Mesenchymal stem cell (in vitro differentiated cells and primary cell): ENCODE data around the gene ARID3A.

ENCODE experiments used
- DNase-seq: peaks from one replicate; pipeline ENCODE4 v3.0.0-alpha.2; 2013
- H2AFZ ChIP-seq: one replicate; pipeline ENCODE4 v1.6.1; 2013; ENCODE audit warnings: low read depth, mild to moderate bottlenecking, control low read depth, inconsistent platforms, low read length, moderate library complexity
- H2AK5ac ChIP-seq: 2 replicates; pipeline ENCODE4 v1.6.1; 2013; ENCODE audit warnings: low read length, moderate library complexity, mild to moderate bottlenecking, inconsistent platforms; ENCODE audit not compliant: severe bottlenecking
- H2BK120ac ChIP-seq: one replicate; pipeline ENCODE4 v1.6.1; 2013; ENCODE audit warnings: low read depth, mild to moderate bottlenecking, inconsistent platforms, low read length, moderate library complexity
- H2BK12ac ChIP-seq, 2 experiments: one replicate each; pipeline ENCODE4 v1.6.1; 2013; ENCODE audit warnings: inconsistent platforms in 2 of 2, low read length in 2 of 2, mild to moderate bottlenecking in 2 of 2, moderate library complexity in 2 of 2, control low read depth in 1 of 2
- H2BK15ac ChIP-seq: one replicate; pipeline ENCODE4 v1.6.1; 2013; ENCODE audit warnings: mild to moderate bottlenecking, low read depth, inconsistent platforms; ENCODE audit not compliant: poor library complexity, severe bottlenecking
- H2BK5ac ChIP-seq: 2 replicates; pipeline ENCODE4 v1.6.1; 2013; ENCODE audit warnings: low read depth, mild to moderate bottlenecking, low read length, control low read depth, inconsistent platforms; ENCODE audit not compliant: poor library complexity, severe bottlenecking
- H3K14ac ChIP-seq, 2 experiments: one replicate each; pipeline ENCODE4 v1.6.1; 2013; ENCODE audit warnings: inconsistent platforms in 2 of 2, low read length in 2 of 2, control low read depth in 1 of 2, mild to moderate bottlenecking in 1 of 2, moderate library complexity in 1 of 2
- H3K18ac ChIP-seq, 2 experiments: one replicate each; pipeline ENCODE4 v1.6.1; 2013; ENCODE audit warnings: inconsistent platforms in 2 of 2, low read length in 2 of 2, control low read depth in 1 of 2, low read depth in 1 of 2, mild to moderate bottlenecking in 1 of 2
- H3K23ac ChIP-seq, 2 experiments: one replicate each; pipeline ENCODE4 v1.6.1; 2013; ENCODE audit warnings: inconsistent platforms in 2 of 2, low read length in 2 of 2, mild to moderate bottlenecking in 2 of 2, moderate library complexity in 2 of 2, control low read depth in 1 of 2
- H3K27ac ChIP-seq: 2 replicates; pipeline ENCODE4 v1.5.1; 2013; ENCODE audit warnings: mild to moderate bottlenecking, moderate library complexity, low read length, control low read depth, inconsistent platforms; ENCODE audit not compliant: poor library complexity, severe bottlenecking
- H3K27me3 ChIP-seq, 2 experiments: 2 replicates each; pipeline versions ENCODE4 v1.6.1 to v1.7.0; 2013; ENCODE audit warnings: low read length in 2 of 2, mild to moderate bottlenecking in 2 of 2, moderate library complexity in 2 of 2, control low read depth in 1 of 2, inconsistent platforms in 1 of 2; ENCODE audit not compliant: control insufficient read depth in 1 of 2, insufficient read depth in 1 of 2
- H3K36me3 ChIP-seq, 2 experiments: 2 replicates each; pipeline versions ENCODE4 v1.6.1 to v1.7.0; 2013; ENCODE audit warnings: low read length in 2 of 2, control low read depth in 1 of 2, inconsistent platforms in 1 of 2, low read depth in 1 of 2, mild to moderate bottlenecking in 1 of 2; ENCODE audit not compliant: insufficient read depth in 2 of 2, control insufficient read depth in 1 of 2
- H3K4ac ChIP-seq, 2 experiments: one replicate each; pipeline ENCODE4 v1.6.1; 2013; ENCODE audit warnings: inconsistent platforms in 2 of 2, low read length in 2 of 2, mild to moderate bottlenecking in 2 of 2, moderate library complexity in 2 of 2, control low read depth in 1 of 2, low read depth in 1 of 2
- H3K4me1 ChIP-seq: 2 replicates; pipeline ENCODE4 v1.6.1; 2013; ENCODE audit warnings: low read depth, low read length, control low read depth; ENCODE audit not compliant: control insufficient read depth, insufficient read depth
- H3K4me2 ChIP-seq: 2 replicates; pipeline ENCODE4 v1.6.1; 2013; ENCODE audit warnings: low read length, mild to moderate bottlenecking, inconsistent platforms; ENCODE audit not compliant: poor library complexity, severe bottlenecking
- H3K4me3 ChIP-seq, 2 experiments: 2 replicates each; pipeline versions ENCODE4 v1.5.1 to v1.7.0; 2013; ENCODE audit warnings: low read length in 2 of 2, mild to moderate bottlenecking in 2 of 2, control low read depth in 1 of 2, low read depth in 1 of 2; ENCODE audit not compliant: insufficient read depth in 1 of 2
- H3K79me1 ChIP-seq: replicated peaks from 2 replicates; pipeline ENCODE4 v1.6.1; 2013; ENCODE audit warnings: mild to moderate bottlenecking, control low read depth, low read length, inconsistent platforms; ENCODE audit not compliant: poor library complexity, severe bottlenecking
- H3K9ac ChIP-seq: 2 replicates; pipeline ENCODE4 v1.7.0; 2013; ENCODE audit warnings: mild to moderate bottlenecking, low read length, moderate library complexity
- H3K9me3 ChIP-seq: 2 replicates; pipeline ENCODE4 v1.7.0; 2013; ENCODE audit warnings: mild to moderate bottlenecking, low read length; ENCODE audit not compliant: control insufficient read depth
- H4K8ac ChIP-seq: one replicate; pipeline ENCODE4 v1.6.1; 2013; ENCODE audit warnings: inconsistent platforms, mild to moderate bottlenecking, low read length, moderate library complexity
- H4K91ac ChIP-seq: one replicate; pipeline ENCODE4 v1.6.1; 2013; ENCODE audit warnings: mild to moderate bottlenecking, low read length, inconsistent platforms
- WGBS: methylation state at CpG from one replicate; pipeline ENCODE4 v1.1.7; 2013; ENCODE audit warnings: mixed read lengths; 5-methylcytosine and 5-hydroxymethylcytosine counted together

The ARID3A gene

GRCh38 chr19:976476-976875 is 50.6 kb downstream of the ARID3A start:
- no peak overlapping the region for H2BK12ac ChIP-seq
- H2BK120ac ChIP-seq, result no peak overlapping the region
- H4K8ac ChIP-seq, result no peak overlapping the region
- no peak overlapping the region for H2AFZ ChIP-seq
- no peak overlapping the region for H2AK5ac ChIP-seq
- H2BK15ac ChIP-seq, result no peak overlapping the region
- no peak for DNase-seq
- H3K27ac ChIP-seq, result no peak overlapping the region
- no peaks in the 10 kb centered on the region for H3K9me3 ChIP-seq
- H3K14ac ChIP-seq, result no peak overlapping the region
- H3K4me2 ChIP-seq, result no peak overlapping the region
- H3K79me1 ChIP-seq, result peaks cover 20% of the 10 kb centered on the region
- H3K27me3 ChIP-seq, result no peaks in the 10 kb centered on the region
- H3K4ac ChIP-seq, result no peak overlapping the region
- no peak overlapping the region for H4K91ac ChIP-seq
- H3K36me3 ChIP-seq, result peaks cover 11 to 53% of the 10 kb centered on the region in 2 experiments
- H3K9ac ChIP-seq, result no peak overlapping the region
- peak overlapping the region in 1 of 2 experiments; percentile 21 for H3K18ac ChIP-seq
- H3K4me3 ChIP-seq, result no peak overlapping the region
- 86% methylated on average over 8 of the region's 10 CpGs for WGBS
- peaks cover 21% of the 10 kb centered on the region for H3K4me1 ChIP-seq
- H2BK5ac ChIP-seq, result no peak overlapping the region
- no peak overlapping the region for H3K23ac ChIP-seq

DNA sequence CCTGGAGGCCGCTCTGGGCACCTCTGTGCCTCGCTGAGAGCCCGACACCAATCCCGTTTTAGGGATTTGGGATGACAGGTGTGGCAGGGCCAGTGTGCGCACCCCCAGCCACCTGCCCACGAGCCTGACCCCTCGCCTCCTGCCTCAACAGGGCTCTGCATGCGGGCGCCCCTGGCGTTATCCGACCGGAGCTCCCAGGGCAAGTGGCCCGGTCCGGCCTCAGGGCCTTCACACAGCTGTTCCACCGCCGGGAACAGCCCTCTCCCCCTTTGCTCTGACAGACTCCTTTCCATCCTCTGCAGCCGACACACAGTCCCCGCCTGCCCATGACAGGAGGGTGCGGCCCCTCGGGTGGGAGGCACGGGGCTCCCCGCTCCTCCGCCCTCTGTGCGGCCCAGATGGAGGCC is 51.2 kb downstream of the ARID3A start:
- H3K14ac ChIP-seq, result no peak overlapping the region
- no peak for DNase-seq
- WGBS, result 94% methylated on average over 24 of the region's 24 CpGs
- no peak overlapping the region for H3K18ac ChIP-seq
- H3K23ac ChIP-seq, result no peak overlapping the region
- no peaks in the 10 kb centered on the region for H3K9me3 ChIP-seq
- peak overlapping the region in 1 of 2 experiments; percentile 19 for H2BK12ac ChIP-seq
- H3K4ac ChIP-seq, result peak overlapping the region in 1 of 2 experiments; percentile 11
- no peak overlapping the region for H3K4me2 ChIP-seq
- peak overlapping the region; percentile 19 for H4K8ac ChIP-seq
- H3K79me1 ChIP-seq, result peaks cover 20% of the 10 kb centered on the region
- H4K91ac ChIP-seq, result peak overlapping the region; percentile 21
- H3K9ac ChIP-seq, result no peak overlapping the region
- H2AFZ ChIP-seq, result no peak overlapping the region
- H3K27me3 ChIP-seq, result no peaks in the 10 kb centered on the region
- peaks cover 8 to 47% of the 10 kb centered on the region in 2 experiments for H3K36me3 ChIP-seq
- no peak overlapping the region for H2BK15ac ChIP-seq
- no peak overlapping the region for H3K4me3 ChIP-seq
- H3K4me1 ChIP-seq, result peaks cover 21% of the 10 kb centered on the region
- no peak overlapping the region for H2BK120ac ChIP-seq
- H2BK5ac ChIP-seq, result no peak overlapping the region
- H3K27ac ChIP-seq, result no peak overlapping the region
- H2AK5ac ChIP-seq, result no peak overlapping the region

GRCh38 chr19:979318-979741 is 53.5 kb downstream of the ARID3A start:
- H2BK15ac ChIP-seq, result no peak overlapping the region
- H3K27me3 ChIP-seq, result no peaks in the 10 kb centered on the region
- peaks cover 27% of the 10 kb centered on the region for H3K4me1 ChIP-seq
- no peak overlapping the region for H2BK5ac ChIP-seq
- H3K4me3 ChIP-seq, result no peak overlapping the region
- peak; percentile 26 for DNase-seq
- peak overlapping the region; percentile 98 for H2BK120ac ChIP-seq
- no peaks in the 10 kb centered on the region for H3K9me3 ChIP-seq
- H3K4me2 ChIP-seq, result no peak overlapping the region
- H3K14ac ChIP-seq, result peak overlapping the region in 1 of 2 experiments; percentile 78
- H4K91ac ChIP-seq, result peak overlapping the region; percentile 80
- H2BK12ac ChIP-seq, result peak overlapping the region in 1 of 2 experiments; percentile 75
- peak overlapping the region in 1 of 2 experiments; percentile 11 for H3K4ac ChIP-seq
- WGBS, result 76% methylated on average over 16 of the region's 19 CpGs
- no peak overlapping the region for H3K23ac ChIP-seq
- peak overlapping the region; percentile 83 for H2AK5ac ChIP-seq
- no peak overlapping the region for H3K27ac ChIP-seq
- H2AFZ ChIP-seq, result no peak overlapping the region
- H3K79me1 ChIP-seq, result peaks cover 10% of the 10 kb centered on the region
- peak overlapping the region; percentile 67 to 70 for H3K18ac ChIP-seq
- peaks cover 0 to 27% of the 10 kb centered on the region in 2 experiments for H3K36me3 ChIP-seq
- H3K9ac ChIP-seq, result no peak overlapping the region
- H4K8ac ChIP-seq, result peak overlapping the region; percentile 59

DNA sequence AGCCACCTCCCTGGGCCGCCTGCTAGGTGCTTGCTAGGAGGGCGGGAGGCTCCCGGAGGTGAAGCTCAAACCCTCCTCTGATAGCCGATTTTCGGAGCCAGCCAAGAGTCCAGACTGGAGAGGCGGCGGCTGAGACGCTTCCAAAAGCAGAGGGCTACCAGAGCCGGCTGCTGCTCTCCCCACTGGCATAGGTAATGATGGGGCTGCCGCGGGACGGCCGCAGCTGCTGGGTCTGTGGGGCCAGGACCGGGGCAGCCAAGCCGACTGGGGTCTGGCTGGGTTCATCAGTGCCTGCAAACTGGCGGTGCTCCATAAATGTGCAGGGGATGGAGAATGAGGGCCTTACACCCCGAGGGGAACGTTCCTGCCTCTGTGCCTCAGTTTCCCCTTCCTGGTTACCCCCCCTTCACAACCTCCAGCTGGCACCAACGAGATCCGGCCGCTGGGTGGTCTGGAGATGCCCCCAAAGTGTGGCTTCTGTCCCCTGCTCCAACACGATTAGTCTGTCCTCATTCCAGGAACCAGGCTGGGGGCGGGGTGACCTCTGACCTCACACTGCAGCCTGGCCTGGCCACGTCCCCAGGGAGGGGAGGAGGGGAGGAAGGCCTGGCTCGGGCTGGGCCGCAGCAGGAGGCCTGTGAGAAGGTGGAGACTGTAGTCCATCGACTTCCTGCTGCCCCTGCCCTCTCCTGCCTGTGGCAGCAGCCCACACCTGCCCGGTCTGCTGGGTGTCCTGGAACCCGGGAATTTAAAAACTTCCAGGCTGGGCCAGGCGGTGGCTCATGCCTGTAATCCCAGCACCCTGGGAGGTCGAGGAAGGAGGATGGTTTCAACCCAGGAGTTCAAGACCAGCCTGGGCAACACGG is 54.5 kb downstream of the ARID3A start:
- H3K79me1 ChIP-seq, result peaks cover 10% of the 10 kb centered on the region
- H3K4me3 ChIP-seq, result no peak overlapping the region
- H2AFZ ChIP-seq, result no peak overlapping the region

More for the DNA sequence above, 54.5 kb downstream of the ARID3A start:
- Histone ChIP-seq H3K4ac (peak overlapping the region; percentile 54 to 70), H4K91ac (peak overlapping the region; percentile 97), H3K14ac (no peak overlapping the region), H3K9ac (no peak overlapping the region), H3K9me3 (no peaks in the 10 kb centered on the region), H3K27me3 (no peaks in the 10 kb centered on the region), H3K18ac (peak overlapping the region; percentile 76 to 90), H2BK120ac (peak overlapping the region; percentile 94), H3K23ac (no peak overlapping the region), H2BK15ac (peak overlapping the region; percentile 75), H2BK12ac (peak overlapping the region; percentile 65 to 90), H2AK5ac (peak overlapping the region; percentile 47), H3K36me3 (peaks cover 0 to 20% of the 10 kb centered on the region in 2 experiments), H3K4me2 (peak overlapping the region; percentile 46), H3K27ac (no peak overlapping the region), H4K8ac (peak overlapping the region; percentile 58), H3K4me1 (peaks cover 34% of the 10 kb centered on the region), H2BK5ac (no peak overlapping the region)
- peak; percentile 53 for DNase-seq
- 22% methylated on average over 29 of the region's 32 CpGs for WGBS
